H9 (cell line): Measurements from ENCODE around the gene TMEFF2. TPM values are rescaled to one million over a fixed set of nuclear protein-coding genes. Genes with fewer than 3 reads are reported as not detected.

Experiments used
- DNase-seq: peaks from one replicate; pipeline ENCODE4 v3.0.0-alpha.2; 2017
- H2AFZ ChIP-seq: one replicate; pipeline ENCODE4 v1.6.1; 2013; ENCODE audit warnings: mild to moderate bottlenecking, low read length, control low read depth, moderate library complexity
- H2AK5ac ChIP-seq: 2 replicates; pipeline ENCODE4 v1.6.1; 2013; ENCODE audit warnings: low read length, control low read depth, mixed read lengths; ENCODE audit not compliant: insufficient read length
- H2BK120ac ChIP-seq: one replicate; pipeline ENCODE4 v1.6.1; 2013; ENCODE audit warnings: low read depth, mild to moderate bottlenecking, low read length, control low read depth, inconsistent platforms; ENCODE audit not compliant: poor library complexity, severe bottlenecking
- H2BK12ac ChIP-seq: 2 replicates; pipeline ENCODE4 v1.6.1; 2013; ENCODE audit warnings: low read length, control low read depth, mixed read lengths, low read depth; ENCODE audit not compliant: insufficient read length
- H2BK15ac ChIP-seq: 2 replicates; pipeline ENCODE4 v1.6.1; 2013; ENCODE audit warnings: low read depth, low read length, control low read depth
- H2BK20ac ChIP-seq: one replicate; pipeline ENCODE4 v1.6.1; 2013; ENCODE audit warnings: low read depth, mild to moderate bottlenecking, low read length, control low read depth, inconsistent platforms; ENCODE audit not compliant: poor library complexity, severe bottlenecking
- H2BK5ac ChIP-seq: 2 replicates; pipeline ENCODE4 v1.6.1; 2013; ENCODE audit warnings: low read length, control low read depth, mixed read lengths; ENCODE audit not compliant: insufficient read length
- H3K14ac ChIP-seq: 2 replicates; pipeline ENCODE4 v1.6.1; 2013; ENCODE audit warnings: low read length, control low read depth; ENCODE audit not compliant: insufficient read depth
- H3K18ac ChIP-seq: 2 replicates; pipeline ENCODE4 v1.6.1; 2013; ENCODE audit warnings: low read depth, mild to moderate bottlenecking, mixed read lengths, low read length, control low read depth; ENCODE audit not compliant: insufficient read length
- H3K23ac ChIP-seq: 2 replicates; pipeline ENCODE4 v1.6.1; 2013; ENCODE audit warnings: low read length, control low read depth, mixed read lengths, low read depth; ENCODE audit not compliant: insufficient read length
- H3K23me2 ChIP-seq: 2 replicates; pipeline ENCODE4 v1.6.1; 2013; ENCODE audit warnings: low read depth, mild to moderate bottlenecking, mixed read lengths, low read length, control low read depth; ENCODE audit not compliant: insufficient read length, poor library complexity, severe bottlenecking
- H3K27ac ChIP-seq: 2 replicates; pipeline ENCODE4 v1.5.1; 2013; ENCODE audit warnings: low read length, control low read depth, mixed read lengths, low read depth; ENCODE audit not compliant: insufficient read length
- H3K27me3 ChIP-seq: 2 replicates; pipeline ENCODE4 v1.6.1; 2013; ENCODE audit warnings: low read length, control low read depth, inconsistent platforms; ENCODE audit not compliant: insufficient read depth
- H3K4ac ChIP-seq: 2 replicates; pipeline ENCODE4 v1.6.1; 2013; ENCODE audit warnings: low read depth, mild to moderate bottlenecking, control low read depth, inconsistent platforms, low read length, moderate library complexity
- H3K4me1 ChIP-seq: 2 replicates; pipeline ENCODE4 v1.6.1; 2013; ENCODE audit warnings: low read length, control low read depth, inconsistent platforms; ENCODE audit not compliant: insufficient read depth
- H3K4me2 ChIP-seq: 2 replicates; pipeline ENCODE4 v1.6.1; 2013; ENCODE audit warnings: low read length, control low read depth, mixed read lengths; ENCODE audit not compliant: insufficient read length, insufficient read depth
- H3K56ac ChIP-seq: 2 replicates; pipeline ENCODE4 v1.6.1; 2013; ENCODE audit warnings: low read depth, mild to moderate bottlenecking, mixed read lengths, low read length, control low read depth; ENCODE audit not compliant: insufficient read length
- H3K79me1 ChIP-seq: 2 replicates; pipeline ENCODE4 v1.6.1; 2013; ENCODE audit warnings: low read depth, mild to moderate bottlenecking, moderate library complexity, low read length, control low read depth, inconsistent platforms; ENCODE audit not compliant: insufficient read depth, poor library complexity, severe bottlenecking
- H3K79me2 ChIP-seq: 2 replicates; pipeline ENCODE4 v1.6.1; 2013; ENCODE audit warnings: low read length, control low read depth, inconsistent platforms; ENCODE audit not compliant: insufficient read depth
- H3K9ac ChIP-seq: 2 replicates; pipeline ENCODE4 v1.6.1; 2013; ENCODE audit warnings: low read length, control low read depth, mixed read lengths; ENCODE audit not compliant: insufficient read length; ENCODE audit errors: extremely low read depth
- H3K9me3 ChIP-seq: one replicate; pipeline ENCODE4 v1.6.1; 2013; ENCODE audit warnings: low read depth, low read length, inconsistent platforms; ENCODE audit not compliant: control insufficient read depth
- H3T11ph ChIP-seq: one replicate; pipeline ENCODE4 v1.6.1; 2013; ENCODE audit warnings: mild to moderate bottlenecking, low read length, control low read depth, inconsistent platforms
- H4K20me1 ChIP-seq: one replicate; pipeline ENCODE4 v1.6.1; 2013; ENCODE audit not compliant: control insufficient read depth, insufficient read length, insufficient read depth
- H4K5ac ChIP-seq: 2 replicates; pipeline ENCODE4 v1.6.1; 2013; ENCODE audit warnings: low read depth, mild to moderate bottlenecking, mixed read lengths, low read length, control low read depth; ENCODE audit not compliant: insufficient read length
- H4K8ac ChIP-seq: replicated peaks from 2 replicates; pipeline ENCODE4 v1.6.1; 2013; ENCODE audit warnings: low read length, control low read depth, mixed read lengths, low read depth; ENCODE audit not compliant: insufficient read length
- H4K91ac ChIP-seq: 2 replicates; pipeline ENCODE4 v1.6.1; 2013; ENCODE audit warnings: low read depth, mild to moderate bottlenecking, moderate library complexity, mixed read lengths, low read length, control low read depth; ENCODE audit not compliant: insufficient read length
- H3K27ac Mint-ChIP-seq, 3 experiments: 2 replicates in 2 of 3; 3 replicates in 1 of 3; pipeline ENCODE4 v1.8.0; 2020 to 2021; ENCODE audit warnings: mixed read lengths in 3 of 3, mild to moderate bottlenecking in 1 of 3, moderate library complexity in 1 of 3
- H3K27me3 Mint-ChIP-seq: 2 replicates; pipeline ENCODE4 v1.8.0; 2021; ENCODE audit warnings: low read depth, mild to moderate bottlenecking, moderate library complexity, mixed read lengths
- H3K36me3 Mint-ChIP-seq, 3 experiments: 2 replicates in 2 of 3; 3 replicates in 1 of 3; pipeline ENCODE4 v1.8.0; 2020 to 2021; ENCODE audit warnings: low read depth in 3 of 3, mixed read lengths in 3 of 3; ENCODE audit not compliant: insufficient read depth in 1 of 3
- H3K4me1 Mint-ChIP-seq, 2 experiments: 2 replicates each; pipeline ENCODE4 v1.8.0; 2020; ENCODE audit warnings: mixed read lengths in 2 of 2
- H3K4me3 Mint-ChIP-seq, 2 experiments: 2 replicates in 1 of 2; 3 replicates in 1 of 2; pipeline ENCODE4 v1.8.0; 2020 to 2021; ENCODE audit warnings: mild to moderate bottlenecking in 2 of 2, mixed read lengths in 2 of 2, moderate library complexity in 1 of 2
- H3K9me3 Mint-ChIP-seq, 2 experiments: 2 replicates in 1 of 2; 3 replicates in 1 of 2; pipeline ENCODE4 v1.8.0; 2020; ENCODE audit warnings: mild to moderate bottlenecking in 2 of 2, mixed read lengths in 2 of 2, moderate library complexity in 1 of 2
- WGBS: extraction: QIAGEN DNeasy Blood & Tissue Kit; methylation state at CpG from one replicate; pipeline ENCODE4 v1.1.7; 2013; ENCODE audit warnings: missing lambda C conversion rate, low lambda C conversion rate, mixed read lengths; ENCODE audit not compliant: insufficient read length; ENCODE audit errors: extremely low coverage; 5-methylcytosine and 5-hydroxymethylcytosine counted together
- total RNA-seq: library from RNA; stranded (reverse); gene quantifications from 2 replicates; pipeline ENCODE4 v1.2.1, GENCODE V29; 2021
- TF ChIP-seq, protein P1 (sequence below): fragments of 200-600 bp; sonication (generic); conservative IDR thresholded peaks from 3 replicates; pipeline ENCODE4 v1.8.0; 2021; ENCODE audit warnings: antibody characterized with exemption, mild to moderate bottlenecking

Gene TMEFF2
- total RNA-seq, 1 experiment from 2014 or later: 0.39 TPM

DNA sequence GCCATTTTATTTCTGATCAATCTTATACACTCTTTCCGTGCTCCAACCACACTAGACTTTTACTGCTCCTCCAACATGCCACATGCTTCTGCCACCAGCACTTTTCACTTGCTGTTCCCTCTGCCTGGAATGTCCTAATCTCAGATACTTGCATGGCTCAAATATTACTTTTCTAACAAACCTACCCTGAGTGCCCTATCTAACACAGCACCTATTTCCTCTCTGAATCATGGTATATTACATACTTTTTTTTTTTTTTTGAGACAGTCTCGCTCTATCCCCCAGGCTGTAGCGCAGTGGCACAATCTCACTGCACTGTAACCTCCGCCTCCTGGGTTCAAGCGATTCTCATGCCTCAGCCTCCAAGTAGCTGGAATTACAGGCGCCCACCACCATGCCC, 181.5 kb downstream of the TMEFF2 start:
- TF ChIP-seq, protein P1, sequence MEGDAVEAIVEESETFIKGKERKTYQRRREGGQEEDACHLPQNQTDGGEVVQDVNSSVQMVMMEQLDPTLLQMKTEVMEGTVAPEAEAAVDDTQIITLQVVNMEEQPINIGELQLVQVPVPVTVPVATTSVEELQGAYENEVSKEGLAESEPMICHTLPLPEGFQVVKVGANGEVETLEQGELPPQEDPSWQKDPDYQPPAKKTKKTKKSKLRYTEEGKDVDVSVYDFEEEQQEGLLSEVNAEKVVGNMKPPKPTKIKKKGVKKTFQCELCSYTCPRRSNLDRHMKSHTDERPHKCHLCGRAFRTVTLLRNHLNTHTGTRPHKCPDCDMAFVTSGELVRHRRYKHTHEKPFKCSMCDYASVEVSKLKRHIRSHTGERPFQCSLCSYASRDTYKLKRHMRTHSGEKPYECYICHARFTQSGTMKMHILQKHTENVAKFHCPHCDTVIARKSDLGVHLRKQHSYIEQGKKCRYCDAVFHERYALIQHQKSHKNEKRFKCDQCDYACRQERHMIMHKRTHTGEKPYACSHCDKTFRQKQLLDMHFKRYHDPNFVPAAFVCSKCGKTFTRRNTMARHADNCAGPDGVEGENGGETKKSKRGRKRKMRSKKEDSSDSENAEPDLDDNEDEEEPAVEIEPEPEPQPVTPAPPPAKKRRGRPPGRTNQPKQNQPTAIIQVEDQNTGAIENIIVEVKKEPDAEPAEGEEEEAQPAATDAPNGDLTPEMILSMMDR: no peak
- no peaks in the 10 kb centered on the region for H4K20me1 ChIP-seq
- H3K14ac ChIP-seq: no peak overlapping the region
- no CpG with 5 or more reads among the region's 6 CpGs for WGBS
- no peaks in the 10 kb centered on the region for H3K27me3 ChIP-seq
- Mint-ChIP-seq H3K4me3 (no peak overlapping the region), H3K27me3 (no peaks in the 10 kb centered on the region), H3K4me1 (peaks cover 29 to 36% of the 10 kb centered on the region in 2 experiments), H3K27ac (0 out of 7 replicates have a peak overlapping the region, but pooled peaks of 1 of the 3 experiments have one; percentile 2), H3K9me3 (no peaks in the 10 kb centered on the region), H3K36me3 (no peaks in the 10 kb centered on the region)
- H4K8ac ChIP-seq: no peak overlapping the region
- H2AK5ac ChIP-seq: no peak overlapping the region
- no peaks in the 10 kb centered on the region for H3K9me3 ChIP-seq
- no peak overlapping the region for H3K9ac ChIP-seq
- H4K91ac ChIP-seq: no peak overlapping the region
- no peak overlapping the region for H2BK15ac ChIP-seq
- no peak overlapping the region for H3K4ac ChIP-seq
- H3K23ac ChIP-seq: no peak overlapping the region
- H3K27ac ChIP-seq: no peak overlapping the region
- no peak overlapping the region for H3K18ac ChIP-seq
- H3T11ph ChIP-seq: no peak overlapping the region
- H3K4me1 ChIP-seq: no peaks in the 10 kb centered on the region
- no peak overlapping the region for H2BK20ac ChIP-seq
- no peak overlapping the region for H3K56ac ChIP-seq
- no peaks in the 10 kb centered on the region for H3K79me1 ChIP-seq
- no peak overlapping the region for H4K5ac ChIP-seq
- no peak for DNase-seq
- no peaks in the 10 kb centered on the region for H3K79me2 ChIP-seq
- no peak overlapping the region for H3K4me2 ChIP-seq
- H3K23me2 ChIP-seq: no peaks in the 10 kb centered on the region
- H2BK12ac ChIP-seq: no peak overlapping the region
- no peak overlapping the region for H2BK5ac ChIP-seq
- no peak overlapping the region for H2AFZ ChIP-seq
- no peak overlapping the region for H2BK120ac ChIP-seq
